KBM-7 (cell line): ENCODE measurements around the gene CACNA1B.
"Not testable (repeated sequence)": the region's sequence is repeated elsewhere in the genome, so short reads cannot be mapped to it uniquely, and the experiment has no call there.

Source experiments
- DNase-seq: peaks from one replicate; pipeline ENCODE4 v3.0.0-alpha.2; 2015
- in situ Hi-C: fragments of 300-500 bp; cut with MboI; formaldehyde crosslinking; loops from 2 replicates; pipeline ENCODE4 v1.14.3; 2020; ENCODE audit warnings: low sequenced_read_pairs, low pct_unique_long_range_greater_than_20kb, mixed read lengths

CACNA1B gene

DNA sequence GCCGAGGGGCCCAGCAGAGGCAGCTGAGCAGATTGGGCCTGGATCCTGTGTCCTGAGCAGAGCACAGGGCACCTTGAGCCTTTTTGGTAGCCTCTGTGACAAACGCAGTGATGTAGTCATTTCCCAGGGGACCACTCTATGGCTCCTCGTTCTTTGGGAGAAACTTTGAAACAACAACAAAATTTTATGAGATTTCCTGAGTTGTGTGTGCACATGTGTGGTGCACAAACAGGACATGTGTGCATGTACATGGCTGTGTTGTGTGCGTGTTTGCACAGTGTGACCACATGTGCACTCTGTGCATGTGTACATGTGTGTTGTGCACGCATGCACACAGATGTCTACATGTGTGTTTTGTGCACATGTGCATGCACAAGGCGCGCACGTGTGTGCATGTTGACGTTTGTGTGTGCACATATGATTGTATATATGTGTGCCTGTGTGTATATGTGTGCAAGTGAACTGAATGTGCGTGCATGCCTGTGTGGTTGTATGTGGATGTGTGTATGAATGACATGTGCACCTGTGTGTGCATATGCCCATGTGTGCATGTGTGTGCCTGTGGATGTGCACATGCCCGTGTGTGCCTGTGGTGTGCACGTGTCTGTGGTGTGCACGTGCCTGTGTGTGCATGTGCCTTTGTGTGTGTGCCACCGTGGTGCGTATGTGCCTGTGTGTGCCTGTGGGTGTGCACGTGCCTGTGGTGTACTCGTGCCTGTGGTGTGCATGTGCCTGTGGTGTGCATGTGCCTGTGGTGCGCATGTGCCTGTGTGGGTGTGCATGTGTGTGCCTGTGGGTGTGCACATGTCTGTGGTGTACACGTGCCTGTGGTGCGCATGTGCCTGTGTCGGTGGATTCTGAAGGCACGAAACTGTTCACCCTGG is 221.6 kb downstream of the CACNA1B start:
- in situ Hi-C loops, result no loop called here
- no peak for DNase-seq

DNA sequence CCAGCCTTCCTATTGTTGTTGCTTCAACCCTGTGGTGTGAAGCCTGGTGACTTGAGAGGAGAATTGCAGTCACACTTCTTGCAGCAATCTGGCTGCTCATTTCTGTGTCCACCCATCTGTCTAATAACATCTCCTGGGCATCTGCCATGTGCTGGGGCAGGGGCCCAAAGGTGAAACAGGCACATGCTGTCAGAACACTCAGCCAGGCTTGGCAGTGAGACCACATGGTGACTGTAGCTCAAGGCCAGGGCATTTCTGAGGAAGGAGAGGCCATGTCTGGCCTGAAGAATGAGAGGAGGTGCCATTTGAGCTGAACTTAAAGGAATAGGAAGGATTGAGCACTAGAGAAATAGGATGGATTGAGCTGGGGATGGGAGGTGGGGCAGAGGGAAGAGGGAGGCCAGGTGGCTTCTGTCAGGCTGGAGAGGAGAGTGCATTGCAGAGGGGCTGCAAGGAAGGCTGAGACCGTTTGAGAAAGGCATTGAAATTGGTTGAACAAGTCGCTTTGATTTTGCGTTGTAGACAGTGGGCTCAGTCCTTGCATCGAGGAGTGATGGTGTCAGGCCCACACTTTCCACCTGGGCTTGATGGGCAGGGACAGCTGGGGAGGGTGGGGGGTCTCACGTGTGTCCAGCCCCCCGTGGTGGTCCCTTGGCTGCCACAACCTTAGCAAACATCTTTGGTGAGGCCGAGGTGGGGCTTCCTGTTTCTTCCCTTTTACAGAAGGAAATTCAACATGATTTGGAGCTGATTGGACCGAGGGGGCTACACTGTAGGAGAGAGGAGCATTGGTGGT is 222.4 kb downstream of the CACNA1B start:
- in situ Hi-C loops, result no loop called here

DNA sequence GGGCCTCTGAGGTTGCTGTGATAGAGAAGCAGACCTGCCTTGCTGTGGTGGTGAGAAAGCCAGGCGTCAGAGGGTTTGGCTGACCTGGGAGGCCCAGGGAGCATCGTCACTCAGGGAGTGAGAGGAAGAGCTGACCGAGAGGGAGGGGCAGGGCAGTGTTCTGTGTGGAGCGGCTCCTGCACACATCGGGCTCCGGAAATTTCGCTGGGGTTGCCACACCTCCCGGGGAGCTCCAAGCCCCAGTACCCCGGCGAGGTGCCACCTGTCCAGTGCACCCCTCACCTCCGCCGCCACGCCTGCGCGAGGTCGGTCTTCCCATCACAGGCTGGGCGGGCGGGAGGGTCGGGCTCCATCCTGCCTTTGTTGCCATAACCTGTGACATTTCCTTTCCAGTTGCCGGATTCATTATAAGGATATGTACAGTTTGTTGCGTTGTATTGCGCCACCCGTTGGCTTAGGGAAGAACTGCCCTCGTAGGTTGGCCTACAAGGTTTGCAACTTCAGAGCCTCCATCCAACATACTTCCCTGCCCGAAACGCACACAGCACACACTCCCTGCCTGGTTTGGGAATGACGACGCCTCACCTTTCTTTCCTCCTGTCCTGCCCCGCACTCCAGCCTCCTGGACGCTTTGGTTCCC is 223.2 kb downstream of the CACNA1B start:
- in situ Hi-C loops, result no loop called here
- no peak for DNase-seq

More for the DNA sequence above, 222.4 kb downstream of the CACNA1B start:
- no peak for DNase-seq

DNA sequence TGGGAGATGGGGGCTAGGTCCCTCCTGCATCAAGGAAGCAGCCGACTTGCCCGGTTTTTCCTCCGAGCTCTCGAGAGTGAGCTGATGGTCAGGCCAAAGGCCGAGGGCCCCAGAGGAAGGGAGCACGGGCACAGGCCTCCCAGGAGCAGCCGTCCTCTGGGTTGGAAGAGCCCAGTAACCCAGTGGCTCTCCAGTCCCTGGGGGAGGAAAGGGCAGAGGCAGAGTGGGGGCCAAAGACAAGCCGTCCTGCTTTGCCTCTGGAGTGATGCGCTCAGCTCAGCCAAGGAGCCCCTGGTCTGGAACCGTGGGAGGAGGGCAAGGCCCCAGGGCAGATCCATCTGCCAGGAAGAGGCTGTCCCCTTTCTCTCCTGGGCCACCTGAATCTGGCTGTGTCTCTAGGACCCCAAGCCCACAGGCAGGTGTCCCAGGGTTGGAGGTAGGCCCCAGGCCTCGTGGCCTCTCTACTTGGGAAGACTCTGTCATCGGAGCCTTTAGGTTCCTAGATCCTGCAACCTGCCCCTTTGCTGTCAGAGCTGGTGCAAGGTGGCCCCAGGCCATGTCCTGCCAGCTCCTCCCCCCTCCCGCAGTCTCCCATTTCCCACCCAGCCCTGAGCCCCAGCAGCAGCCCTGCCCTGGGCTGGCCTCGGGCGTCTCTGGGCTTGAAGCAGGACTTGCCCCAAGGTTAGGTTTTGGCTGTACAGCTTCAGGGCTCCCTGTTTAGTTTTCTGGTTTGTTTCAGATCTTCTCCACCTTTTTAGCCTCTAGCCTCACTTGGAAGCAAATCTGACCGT is 224.1 kb downstream of the CACNA1B start:
- in situ Hi-C loops, result no loop called here

DNA sequence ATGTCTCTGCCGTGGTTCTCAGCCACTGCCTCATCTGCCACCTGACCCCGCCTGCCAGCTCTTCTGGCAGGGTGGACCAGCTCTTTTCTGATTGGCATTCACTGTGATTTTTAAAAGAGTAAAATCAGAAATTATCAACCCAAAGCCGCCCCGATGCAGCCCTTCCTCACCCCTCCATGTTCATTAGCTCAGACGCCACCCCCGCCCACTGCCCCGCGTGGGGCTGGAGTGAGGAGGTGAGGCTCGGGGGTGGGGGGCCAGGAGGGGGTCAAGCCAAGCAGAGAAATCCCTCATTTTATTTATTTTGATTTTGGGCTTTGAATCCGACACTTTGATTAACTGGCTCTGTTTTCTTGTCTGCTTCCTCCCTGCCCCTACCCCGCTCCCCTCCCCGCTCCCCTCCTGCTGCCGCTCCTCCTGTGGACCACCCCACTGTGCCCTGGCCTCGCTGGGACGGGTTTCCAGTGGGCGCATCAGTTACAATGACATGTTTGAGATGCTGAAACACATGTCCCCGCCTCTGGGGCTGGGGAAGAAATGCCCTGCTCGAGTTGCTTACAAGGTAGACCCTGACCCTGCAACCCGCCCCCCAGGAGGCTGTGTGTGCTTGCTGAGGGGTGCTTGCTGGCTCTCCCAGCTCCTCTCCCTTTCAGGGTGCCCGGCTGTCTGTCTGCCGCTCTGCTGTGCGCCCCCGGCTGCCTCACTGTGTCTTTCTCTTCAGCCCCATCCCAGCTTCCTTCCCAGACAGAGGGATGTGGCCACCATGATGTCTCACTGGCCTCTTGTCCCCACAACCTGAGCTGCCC is 224.9 kb downstream of the CACNA1B start:
- no peak for DNase-seq
- in situ Hi-C loops, result no loop called here

More for the DNA sequence above, 224.1 kb downstream of the CACNA1B start:
- no peak for DNase-seq

DNA sequence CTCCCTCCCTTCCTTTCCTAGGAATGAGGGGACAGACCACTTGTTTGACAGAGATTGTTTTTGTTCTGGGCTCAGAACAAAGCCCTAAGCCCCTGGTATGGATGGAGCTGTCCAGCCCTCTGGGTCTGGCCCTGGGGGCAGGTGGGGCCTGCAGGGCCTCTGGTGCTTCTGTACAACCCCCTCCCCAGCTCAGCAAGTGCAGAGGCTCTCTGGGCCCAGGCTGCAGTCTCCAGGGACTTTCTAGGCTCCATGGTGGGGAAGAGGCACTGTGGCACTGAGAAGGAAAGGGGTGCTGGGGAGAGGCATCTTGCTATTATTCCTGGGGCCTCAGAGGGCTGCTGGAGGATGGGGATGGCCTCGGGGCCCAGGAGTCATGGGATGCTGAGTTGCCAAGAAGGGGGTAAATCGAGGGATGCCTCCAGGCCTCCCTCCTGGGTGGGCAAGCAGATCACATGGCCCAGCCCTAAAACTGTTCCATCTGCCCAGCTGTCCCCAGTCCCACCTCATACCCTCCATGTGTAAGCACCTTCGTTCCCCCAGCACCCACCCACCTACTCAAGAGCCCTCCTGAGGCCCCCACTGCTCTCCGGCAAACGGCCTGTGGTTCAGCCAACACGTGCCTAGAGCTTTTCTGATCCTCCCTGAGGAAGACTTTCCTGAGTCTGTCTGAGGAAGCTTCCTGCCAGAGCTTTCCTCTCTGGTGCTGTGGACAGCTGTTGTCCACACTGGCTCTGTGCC is 225.7 kb downstream of the CACNA1B start:
- no peak for DNase-seq
- in situ Hi-C loops, result no loop called here

DNA sequence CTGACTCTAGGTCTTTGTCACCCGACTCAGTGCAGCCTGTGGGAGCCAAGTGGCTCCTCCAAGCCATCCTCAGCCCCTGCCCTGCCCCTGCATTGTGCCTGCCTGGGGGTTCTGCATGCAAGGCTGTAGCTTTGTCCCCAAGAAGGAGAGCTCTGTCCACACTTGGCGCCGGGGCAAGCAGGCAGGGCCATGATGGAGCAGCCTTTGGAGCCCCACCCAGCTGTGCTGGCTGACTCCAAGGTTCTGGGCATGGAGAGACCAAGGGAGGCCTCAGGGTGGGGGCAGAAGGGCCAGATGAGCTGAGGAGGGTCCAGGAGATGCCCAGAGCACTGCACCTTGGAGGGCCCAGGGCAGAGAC is 226.2 kb downstream of the CACNA1B start:
- no peak for DNase-seq
- in situ Hi-C loops, result no loop called here

DNA sequence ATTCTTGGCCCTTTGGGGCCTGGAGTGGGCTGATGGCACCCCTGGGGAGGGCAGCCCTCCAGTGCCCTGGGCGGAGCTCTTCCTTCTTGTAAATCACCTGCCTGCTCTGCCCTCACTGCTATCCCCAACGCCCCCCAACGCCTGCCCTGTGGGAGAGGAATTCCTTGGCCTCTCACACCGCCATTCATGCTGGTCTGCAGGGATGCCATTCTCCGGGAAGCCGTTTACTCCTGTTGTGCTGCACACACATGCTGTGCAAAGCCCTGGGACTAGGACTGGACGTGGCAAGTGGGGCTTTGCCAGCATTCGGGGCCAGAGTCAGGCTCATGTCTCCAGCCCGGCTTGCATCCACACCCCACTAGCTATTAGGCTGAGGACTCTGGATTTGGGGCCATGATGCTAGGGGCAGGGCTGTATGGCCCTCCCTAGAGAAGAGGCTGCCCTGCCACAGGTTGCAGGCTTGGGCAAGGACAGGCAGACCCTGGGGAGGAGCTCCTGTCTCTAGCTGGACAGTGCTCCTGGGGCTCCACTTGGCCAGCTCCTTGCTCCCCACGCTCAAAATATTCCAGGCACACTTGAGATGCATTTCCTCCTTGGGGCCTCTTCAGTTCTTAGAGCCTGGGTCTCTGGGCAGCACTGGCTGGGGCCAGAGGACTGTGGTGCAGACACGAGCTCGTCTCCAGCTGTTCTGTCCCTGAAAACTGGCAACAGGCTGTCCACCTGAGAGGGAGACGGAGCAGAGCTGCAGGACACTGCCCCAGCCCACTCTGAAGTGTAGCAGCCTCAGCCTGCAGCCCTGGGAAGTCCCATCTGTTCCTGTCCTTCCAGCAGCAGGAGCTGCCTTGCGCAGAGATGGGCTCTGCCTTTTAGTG is 226.9 kb downstream of the CACNA1B start:
- DNase-seq, result no peak
- in situ Hi-C loops, result no loop called here

DNA sequence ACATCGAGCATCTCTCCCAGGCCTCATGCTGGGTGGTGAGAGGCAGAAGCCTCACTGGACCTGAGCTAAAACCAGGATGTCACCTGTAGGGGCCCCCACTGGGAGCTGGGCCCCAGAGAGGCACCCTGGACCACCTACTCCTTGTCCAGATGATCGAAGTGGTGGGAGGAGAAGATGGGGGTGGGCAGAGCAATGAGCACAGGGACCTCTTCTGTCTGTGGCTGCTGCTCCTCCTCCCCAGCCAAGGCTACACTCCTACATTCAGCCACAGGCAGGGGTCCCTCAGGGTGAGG is 227.5 kb downstream of the CACNA1B start:
- DNase-seq, result no peak
- in situ Hi-C loops, result no loop called here

DNA sequence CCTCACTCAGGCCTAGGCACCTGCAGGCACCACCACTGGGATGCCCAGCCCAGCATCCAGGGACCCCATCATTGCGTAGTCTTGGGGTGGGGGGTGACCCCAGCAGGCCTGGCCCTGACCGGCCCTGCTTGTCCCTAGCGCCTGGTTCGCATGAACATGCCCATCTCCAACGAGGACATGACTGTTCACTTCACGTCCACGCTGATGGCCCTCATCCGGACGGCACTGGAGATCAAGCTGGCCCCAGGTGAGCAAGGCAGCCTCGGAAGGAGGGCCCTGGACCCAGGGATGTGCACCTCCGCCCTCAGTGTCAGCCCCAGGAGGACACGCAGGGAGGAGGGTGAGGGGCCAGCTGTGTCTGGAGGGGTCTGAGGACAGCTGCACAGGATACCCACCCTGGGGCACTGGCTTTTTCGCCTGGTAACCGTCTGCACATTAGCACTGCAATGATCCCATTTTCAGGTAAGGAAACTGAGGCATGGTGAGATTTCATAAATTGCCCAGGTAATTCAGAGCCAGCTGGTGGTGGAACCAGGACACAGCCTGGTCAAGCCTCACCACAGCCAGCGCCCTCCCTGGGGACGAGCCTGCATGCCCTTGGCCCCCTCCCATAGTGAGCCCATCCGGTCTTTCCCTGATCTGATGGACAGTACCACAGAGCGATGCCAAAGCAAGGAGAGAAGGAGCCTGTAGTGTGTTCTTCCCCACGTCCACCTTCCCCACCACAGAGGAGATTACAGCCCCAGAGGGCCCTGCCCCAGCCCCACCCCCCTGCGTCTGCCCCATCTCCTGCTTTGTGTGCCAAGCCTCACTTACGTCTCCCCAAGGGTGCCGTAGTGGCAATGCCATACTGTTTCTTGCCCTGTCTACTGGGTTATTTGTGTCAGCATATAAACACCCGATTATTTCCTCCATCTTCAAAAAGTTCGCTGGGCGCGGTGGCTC is 228.3 kb downstream of the CACNA1B start:
- in situ Hi-C loops, result no loop called here

DNA sequence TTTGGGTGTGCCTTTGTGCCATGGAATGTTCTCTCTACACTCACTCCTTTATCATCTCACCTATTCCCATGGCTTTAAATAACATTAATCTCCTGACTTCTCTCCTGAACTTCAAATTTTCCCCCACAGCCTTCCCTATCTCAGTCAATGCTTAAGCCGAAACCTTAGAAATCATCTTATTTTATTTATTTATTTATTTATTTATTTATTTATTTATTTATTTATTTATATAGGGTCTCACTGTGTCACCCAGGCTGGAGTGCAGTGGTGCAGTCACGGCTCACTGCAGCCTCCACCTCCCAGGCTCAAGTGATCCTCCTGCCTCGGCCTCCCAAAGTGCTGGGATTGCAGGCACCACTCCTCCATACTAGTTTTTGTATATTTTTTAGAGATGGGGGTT is 229.5 kb downstream of the CACNA1B start:
- DNase-seq, in situ Hi-C loops: not testable (repeated sequence)

More for the DNA sequence above, 228.3 kb downstream of the CACNA1B start:
- DNase-seq, result no peak

DNA sequence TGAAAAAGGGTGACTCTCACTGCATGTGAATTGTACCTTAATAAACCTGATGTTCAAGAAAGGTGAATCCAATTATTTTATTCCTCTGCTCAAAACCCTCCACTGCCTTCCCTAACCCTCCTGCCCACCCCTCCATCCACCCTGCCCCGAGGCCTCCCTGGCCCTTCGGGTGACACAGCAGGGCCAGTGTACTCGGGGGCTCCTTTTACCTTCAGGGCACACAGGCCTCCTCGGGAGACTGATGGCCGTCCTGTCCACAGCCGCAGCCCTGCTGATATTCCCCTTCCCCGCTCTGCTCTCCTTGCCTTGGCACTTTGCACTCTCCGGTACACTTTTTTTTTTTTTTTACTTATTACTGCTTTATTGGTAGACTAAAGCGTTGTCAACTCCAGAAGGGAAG is 234.0 kb downstream of the CACNA1B start:
- no peak for DNase-seq
- in situ Hi-C loops, result no loop called here

DNA sequence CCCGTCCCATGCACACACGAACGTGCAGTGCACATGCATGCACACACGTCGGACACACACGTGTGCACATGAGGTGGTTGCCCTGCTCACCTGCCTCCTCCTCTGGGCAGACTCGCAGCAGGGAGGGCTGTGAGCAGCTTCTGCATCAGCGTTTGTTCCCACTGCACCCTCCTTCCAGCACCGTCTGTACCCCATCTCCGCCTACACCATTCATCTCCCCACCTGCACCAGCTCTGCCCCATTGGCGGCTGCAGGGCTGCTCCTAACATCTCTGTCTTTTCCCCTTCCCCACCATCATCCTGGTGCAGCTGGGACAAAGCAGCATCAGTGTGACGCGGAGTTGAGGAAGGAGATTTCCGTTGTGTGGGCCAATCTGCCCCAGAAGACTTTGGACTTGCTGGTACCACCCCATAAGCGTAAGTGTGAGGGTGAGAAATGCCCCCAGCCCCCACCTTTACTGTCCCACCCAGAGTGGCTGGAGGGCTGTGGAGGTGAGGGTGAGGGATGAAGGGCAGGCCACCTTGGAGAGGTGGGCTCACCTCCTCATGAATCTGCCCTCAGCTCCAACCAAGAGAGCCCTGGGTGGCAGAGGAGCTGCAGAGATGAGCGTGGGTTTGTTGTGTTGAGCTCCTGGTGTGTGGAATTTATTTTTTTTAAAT is 234.6 kb downstream of the CACNA1B start:
- no peak for DNase-seq
- in situ Hi-C loops, result no loop called here

DNA sequence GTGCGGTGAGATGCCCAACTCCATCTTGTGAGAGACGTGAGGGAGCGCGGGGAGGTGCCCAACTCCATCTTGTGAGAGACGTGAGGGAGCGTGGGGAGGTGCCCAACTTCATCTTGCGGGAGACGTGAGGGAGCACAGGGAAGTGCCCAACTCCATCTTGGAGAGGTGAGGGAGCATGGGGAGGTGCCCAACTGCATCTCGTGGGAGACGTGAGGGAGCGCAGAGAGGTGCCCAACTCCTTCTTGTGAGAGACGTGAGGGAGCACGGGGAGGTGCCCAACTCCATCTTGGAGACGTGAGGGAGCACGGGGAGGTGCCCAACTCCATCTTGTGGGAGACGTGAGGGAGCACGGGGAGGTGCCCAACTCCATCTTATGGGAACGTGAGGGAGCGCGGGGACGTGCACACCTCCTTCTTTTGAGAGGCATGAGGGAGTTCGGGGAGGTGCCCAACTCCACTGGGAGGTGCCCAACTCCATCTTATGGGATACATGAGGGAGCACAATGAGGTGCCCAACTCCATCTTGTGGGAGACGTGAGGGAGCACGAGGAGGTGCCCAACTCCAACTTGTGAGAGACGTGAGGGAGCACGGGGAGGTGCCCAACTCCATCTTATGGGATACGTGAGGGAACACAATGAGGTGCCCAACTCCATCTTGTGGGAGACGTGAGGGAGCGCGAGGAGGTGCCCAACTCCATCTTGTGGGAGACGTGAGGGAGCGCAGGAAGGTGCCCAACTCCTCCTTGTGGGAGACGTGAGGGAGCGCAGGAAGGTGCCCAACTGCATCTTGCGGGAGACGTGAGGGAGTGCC is 235.4 kb downstream of the CACNA1B start:
- in situ Hi-C loops, result no loop called here
- no peak for DNase-seq
